ENCODE data around the gene KCNQ5. TPM values are rescaled to one million over a fixed set of nuclear protein-coding genes. Genes with fewer than 3 reads are reported as not detected.
A peak's percentile ranks its signal among the peaks of the same experiment; 100 is the strongest.

The KCNQ5 gene
- total and polyA plus RNA-seq, 2 of the 8 experiments (the other 6 are each of a cell fraction or from before 2014, with no cell fraction given): 0.83 to 1.2 TPM

DNA sequence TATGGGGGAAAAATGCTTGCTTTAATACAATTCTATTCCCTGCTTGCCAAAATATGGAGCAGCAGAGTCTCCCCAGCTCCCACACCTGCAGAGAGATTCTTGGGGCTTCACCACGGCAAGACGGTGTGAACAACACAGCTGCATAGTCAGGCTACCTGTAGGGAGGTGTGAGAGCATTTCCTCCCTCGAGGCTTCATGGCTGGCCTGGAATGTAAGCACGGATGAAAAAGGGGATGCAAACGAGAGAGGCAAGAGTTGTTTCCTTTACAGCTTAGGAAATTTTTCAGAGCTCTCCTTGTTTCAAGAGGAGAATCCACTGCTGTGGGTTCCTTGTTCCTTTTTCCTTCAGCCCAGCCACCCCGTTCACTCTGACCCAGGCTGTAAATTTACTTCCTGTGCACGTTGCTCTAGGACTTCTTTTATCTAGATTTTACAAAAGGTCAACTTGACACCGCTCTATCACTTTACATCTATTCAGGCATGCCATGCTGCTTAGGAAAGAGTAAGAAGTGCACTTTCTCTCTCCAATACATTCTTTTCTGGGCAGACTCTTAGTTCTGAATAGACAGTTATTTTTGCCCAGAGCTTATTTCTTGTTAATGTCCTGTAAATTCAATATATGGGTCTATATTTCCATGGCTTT, 406.4 kb downstream of the KCNQ5 start (continued):
- TF ChIP-seq, protein P1, sequence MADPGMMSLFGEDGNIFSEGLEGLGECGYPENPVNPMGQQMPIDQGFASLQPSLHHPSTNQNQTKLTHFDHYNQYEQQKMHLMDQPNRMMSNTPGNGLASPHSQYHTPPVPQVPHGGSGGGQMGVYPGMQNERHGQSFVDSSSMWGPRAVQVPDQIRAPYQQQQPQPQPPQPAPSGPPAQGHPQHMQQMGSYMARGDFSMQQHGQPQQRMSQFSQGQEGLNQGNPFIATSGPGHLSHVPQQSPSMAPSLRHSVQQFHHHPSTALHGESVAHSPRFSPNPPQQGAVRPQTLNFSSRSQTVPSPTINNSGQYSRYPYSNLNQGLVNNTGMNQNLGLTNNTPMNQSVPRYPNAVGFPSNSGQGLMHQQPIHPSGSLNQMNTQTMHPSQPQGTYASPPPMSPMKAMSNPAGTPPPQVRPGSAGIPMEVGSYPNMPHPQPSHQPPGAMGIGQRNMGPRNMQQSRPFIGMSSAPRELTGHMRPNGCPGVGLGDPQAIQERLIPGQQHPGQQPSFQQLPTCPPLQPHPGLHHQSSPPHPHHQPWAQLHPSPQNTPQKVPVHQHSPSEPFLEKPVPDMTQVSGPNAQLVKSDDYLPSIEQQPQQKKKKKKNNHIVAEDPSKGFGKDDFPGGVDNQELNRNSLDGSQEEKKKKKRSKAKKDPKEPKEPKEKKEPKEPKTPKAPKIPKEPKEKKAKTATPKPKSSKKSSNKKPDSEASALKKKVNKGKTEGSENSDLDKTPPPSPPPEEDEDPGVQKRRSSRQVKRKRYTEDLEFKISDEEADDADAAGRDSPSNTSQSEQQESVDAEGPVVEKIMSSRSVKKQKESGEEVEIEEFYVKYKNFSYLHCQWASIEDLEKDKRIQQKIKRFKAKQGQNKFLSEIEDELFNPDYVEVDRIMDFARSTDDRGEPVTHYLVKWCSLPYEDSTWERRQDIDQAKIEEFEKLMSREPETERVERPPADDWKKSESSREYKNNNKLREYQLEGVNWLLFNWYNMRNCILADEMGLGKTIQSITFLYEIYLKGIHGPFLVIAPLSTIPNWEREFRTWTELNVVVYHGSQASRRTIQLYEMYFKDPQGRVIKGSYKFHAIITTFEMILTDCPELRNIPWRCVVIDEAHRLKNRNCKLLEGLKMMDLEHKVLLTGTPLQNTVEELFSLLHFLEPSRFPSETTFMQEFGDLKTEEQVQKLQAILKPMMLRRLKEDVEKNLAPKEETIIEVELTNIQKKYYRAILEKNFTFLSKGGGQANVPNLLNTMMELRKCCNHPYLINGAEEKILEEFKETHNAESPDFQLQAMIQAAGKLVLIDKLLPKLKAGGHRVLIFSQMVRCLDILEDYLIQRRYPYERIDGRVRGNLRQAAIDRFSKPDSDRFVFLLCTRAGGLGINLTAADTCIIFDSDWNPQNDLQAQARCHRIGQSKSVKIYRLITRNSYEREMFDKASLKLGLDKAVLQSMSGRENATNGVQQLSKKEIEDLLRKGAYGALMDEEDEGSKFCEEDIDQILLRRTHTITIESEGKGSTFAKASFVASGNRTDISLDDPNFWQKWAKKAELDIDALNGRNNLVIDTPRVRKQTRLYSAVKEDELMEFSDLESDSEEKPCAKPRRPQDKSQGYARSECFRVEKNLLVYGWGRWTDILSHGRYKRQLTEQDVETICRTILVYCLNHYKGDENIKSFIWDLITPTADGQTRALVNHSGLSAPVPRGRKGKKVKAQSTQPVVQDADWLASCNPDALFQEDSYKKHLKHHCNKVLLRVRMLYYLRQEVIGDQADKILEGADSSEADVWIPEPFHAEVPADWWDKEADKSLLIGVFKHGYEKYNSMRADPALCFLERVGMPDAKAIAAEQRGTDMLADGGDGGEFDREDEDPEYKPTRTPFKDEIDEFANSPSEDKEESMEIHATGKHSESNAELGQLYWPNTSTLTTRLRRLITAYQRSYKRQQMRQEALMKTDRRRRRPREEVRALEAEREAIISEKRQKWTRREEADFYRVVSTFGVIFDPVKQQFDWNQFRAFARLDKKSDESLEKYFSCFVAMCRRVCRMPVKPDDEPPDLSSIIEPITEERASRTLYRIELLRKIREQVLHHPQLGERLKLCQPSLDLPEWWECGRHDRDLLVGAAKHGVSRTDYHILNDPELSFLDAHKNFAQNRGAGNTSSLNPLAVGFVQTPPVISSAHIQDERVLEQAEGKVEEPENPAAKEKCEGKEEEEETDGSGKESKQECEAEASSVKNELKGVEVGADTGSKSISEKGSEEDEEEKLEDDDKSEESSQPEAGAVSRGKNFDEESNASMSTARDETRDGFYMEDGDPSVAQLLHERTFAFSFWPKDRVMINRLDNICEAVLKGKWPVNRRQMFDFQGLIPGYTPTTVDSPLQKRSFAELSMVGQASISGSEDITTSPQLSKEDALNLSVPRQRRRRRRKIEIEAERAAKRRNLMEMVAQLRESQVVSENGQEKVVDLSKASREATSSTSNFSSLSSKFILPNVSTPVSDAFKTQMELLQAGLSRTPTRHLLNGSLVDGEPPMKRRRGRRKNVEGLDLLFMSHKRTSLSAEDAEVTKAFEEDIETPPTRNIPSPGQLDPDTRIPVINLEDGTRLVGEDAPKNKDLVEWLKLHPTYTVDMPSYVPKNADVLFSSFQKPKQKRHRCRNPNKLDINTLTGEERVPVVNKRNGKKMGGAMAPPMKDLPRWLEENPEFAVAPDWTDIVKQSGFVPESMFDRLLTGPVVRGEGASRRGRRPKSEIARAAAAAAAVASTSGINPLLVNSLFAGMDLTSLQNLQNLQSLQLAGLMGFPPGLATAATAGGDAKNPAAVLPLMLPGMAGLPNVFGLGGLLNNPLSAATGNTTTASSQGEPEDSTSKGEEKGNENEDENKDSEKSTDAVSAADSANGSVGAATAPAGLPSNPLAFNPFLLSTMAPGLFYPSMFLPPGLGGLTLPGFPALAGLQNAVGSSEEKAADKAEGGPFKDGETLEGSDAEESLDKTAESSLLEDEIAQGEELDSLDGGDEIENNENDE (IDR thresholded peaks at IDR 0.05; ENCODE audit: insufficient replicate concordance, low read length): no peak
- TF ChIP-seq, protein P2, sequence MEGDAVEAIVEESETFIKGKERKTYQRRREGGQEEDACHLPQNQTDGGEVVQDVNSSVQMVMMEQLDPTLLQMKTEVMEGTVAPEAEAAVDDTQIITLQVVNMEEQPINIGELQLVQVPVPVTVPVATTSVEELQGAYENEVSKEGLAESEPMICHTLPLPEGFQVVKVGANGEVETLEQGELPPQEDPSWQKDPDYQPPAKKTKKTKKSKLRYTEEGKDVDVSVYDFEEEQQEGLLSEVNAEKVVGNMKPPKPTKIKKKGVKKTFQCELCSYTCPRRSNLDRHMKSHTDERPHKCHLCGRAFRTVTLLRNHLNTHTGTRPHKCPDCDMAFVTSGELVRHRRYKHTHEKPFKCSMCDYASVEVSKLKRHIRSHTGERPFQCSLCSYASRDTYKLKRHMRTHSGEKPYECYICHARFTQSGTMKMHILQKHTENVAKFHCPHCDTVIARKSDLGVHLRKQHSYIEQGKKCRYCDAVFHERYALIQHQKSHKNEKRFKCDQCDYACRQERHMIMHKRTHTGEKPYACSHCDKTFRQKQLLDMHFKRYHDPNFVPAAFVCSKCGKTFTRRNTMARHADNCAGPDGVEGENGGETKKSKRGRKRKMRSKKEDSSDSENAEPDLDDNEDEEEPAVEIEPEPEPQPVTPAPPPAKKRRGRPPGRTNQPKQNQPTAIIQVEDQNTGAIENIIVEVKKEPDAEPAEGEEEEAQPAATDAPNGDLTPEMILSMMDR (IDR thresholded peaks at IDR 0.05; ENCODE audit: control extremely low read depth in 1 of 3, insufficient read depth in 1 of 3, low read depth in 1 of 3, low read length in 3 of 3): no peak
- TF ChIP-seq RAD21 (IDR thresholded peaks at IDR 0.05 in 1 of 2, conservative IDR thresholded peaks at IDR 0.05 in 1 of 2; ENCODE audit: low read depth in 2 of 2, low read length in 2 of 2): no peak
- TF ChIP-seq SIN3A (conservative IDR thresholded peaks at IDR 0.05 in 1 of 2, IDR thresholded peaks at IDR 0.05 in 1 of 2; ENCODE audit: low read depth in 1 of 2, low read length in 2 of 2): no peak
- no peak for TF ChIP-seq SIRT6 (IDR thresholded peaks at IDR 0.05; ENCODE audit: low read length)
- no peak for TF ChIP-seq KDM4A (IDR thresholded peaks at IDR 0.05; ENCODE audit: low read depth, low read length, severe bottlenecking)
- 0 out of 2 replicates have a peak, but pooled peaks have one; percentile 22 for TF ChIP-seq YY1 (IDR thresholded peaks at IDR 0.05; ENCODE audit: low read depth, low read length)

Data from H1 (cell line).